Fibroblast of lung (primary cell): ENCODE measurements around the gene RRAS.

ENCODE experiments used
- CTCF ChIP-seq, 2 donors: IDR thresholded peaks in 1 of 2; conservative IDR thresholded peaks in 1 of 2; 1 replicate in 1 of 2; 2 replicates in 1 of 2; pipeline ENCODE4 v1.5.1; 2011 to 2012; ENCODE audit warnings: low read length in 2 of 2, control low read depth in 1 of 2, inconsistent platforms in 1 of 2, low read depth in 1 of 2, mild to moderate bottlenecking in 1 of 2
- EZH2 ChIP-seq: IDR thresholded peaks from 2 replicates; pipeline ENCODE4 v1.5.1; 2012; ENCODE audit warnings: low read length, control low read depth, mild to moderate bottlenecking; ENCODE audit errors: missing control alignments

DNA sequence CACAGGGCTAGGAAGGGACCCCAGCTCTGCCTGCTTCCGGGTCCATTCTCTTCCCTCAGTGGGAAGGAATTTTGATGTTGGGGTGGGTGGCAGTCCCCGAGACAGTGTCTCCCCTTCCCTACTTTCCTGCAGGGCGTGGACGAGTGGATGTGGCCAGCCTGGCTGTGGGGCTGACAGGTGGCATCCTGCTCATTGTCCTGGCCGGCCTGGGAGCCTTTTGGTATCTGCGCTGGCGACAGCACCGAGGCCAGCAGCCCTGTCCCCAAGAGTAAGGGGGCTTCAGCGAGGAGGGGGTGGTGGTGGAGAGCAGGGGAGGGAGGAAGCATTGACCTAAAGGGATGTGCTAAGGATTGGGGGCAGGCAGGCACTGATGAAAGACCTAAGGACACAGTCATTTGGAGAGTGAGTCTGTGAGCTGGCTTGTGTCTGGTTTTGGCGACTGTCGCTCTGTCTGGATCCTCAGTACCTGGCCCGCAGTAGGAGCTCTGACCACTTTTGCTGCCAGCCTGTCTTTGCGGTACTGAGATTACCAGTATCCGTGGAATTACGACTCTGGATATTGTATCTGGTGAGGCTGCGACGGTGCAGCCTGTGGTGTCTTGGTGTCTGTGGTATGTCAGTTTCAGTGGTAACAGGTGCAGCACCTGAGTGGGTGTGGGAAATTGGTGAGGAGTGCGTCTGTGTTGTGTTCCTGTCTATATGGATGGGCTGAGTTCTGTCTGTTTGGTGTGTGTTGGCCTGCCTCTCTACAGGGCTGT, 51.4 kb downstream of the RRAS start:
- TF ChIP-seq CTCF (conservative IDR thresholded peaks at IDR 0.05 in 1 of 2, IDR thresholded peaks at IDR 0.05 in 1 of 2; ENCODE audit: low read depth in 1 of 2, low read length in 2 of 2): no peak
- no peak for TF ChIP-seq EZH2
